GM23338 (cell line): ENCODE measurements around the gene LYZL1. TPM values are rescaled to one million over a fixed set of nuclear protein-coding genes. Genes with fewer than 3 reads are reported as not detected.

Experiments used
- ATAC-seq: fragments of 200-7000 bp; cut with Tn5 transposase; 3 replicates; pipeline ENCODE4 v1.9.1; 2020
- DNase-seq: peaks from one replicate; pipeline ENCODE4 v3.0.0-alpha.2; 2015; ENCODE audit warnings: low spot score
- H2AFZ ChIP-seq: fragments of 200-600 bp; sonication (generic); 2 replicates; pipeline ENCODE4 v1.8.0; 2016; ENCODE audit warnings: antibody characterized with exemption, mild to moderate bottlenecking, moderate library complexity
- H3F3A ChIP-seq: fragments of 200-600 bp; sonication (generic); replicated peaks from 2 replicates; pipeline ENCODE4 v1.8.0; 2017; ENCODE audit warnings: antibody characterized with exemption, mixed run types, low read depth
- H3K27ac ChIP-seq: fragments of 200-600 bp; sonication (generic); 2 replicates; pipeline ENCODE4 v1.6.1; 2016; ENCODE audit warnings: low read depth
- H3K27me3 ChIP-seq: fragments of 200-600 bp; sonication (generic); 2 replicates; pipeline ENCODE4 v1.8.0; 2016; ENCODE audit warnings: mild to moderate bottlenecking, mixed run types, moderate library complexity; ENCODE audit not compliant: insufficient read depth
- H3K36me3 ChIP-seq: fragments of 200-600 bp; sonication (generic); 2 replicates; pipeline ENCODE4 v1.8.0; 2016; ENCODE audit warnings: mild to moderate bottlenecking; ENCODE audit not compliant: insufficient read depth
- H3K4me1 ChIP-seq: fragments of 200-600 bp; sonication (generic); 2 replicates; pipeline ENCODE4 v1.8.0; 2016; ENCODE audit warnings: mild to moderate bottlenecking, moderate library complexity; ENCODE audit not compliant: insufficient read depth
- H3K4me2 ChIP-seq: fragments of 200-600 bp; sonication (generic); 2 replicates; pipeline ENCODE4 v1.7.1; 2017; ENCODE audit warnings: mixed run types
- H3K4me3 ChIP-seq: fragments of 200-600 bp; sonication (generic); 2 replicates; pipeline ENCODE4 v1.6.1; 2016; ENCODE audit warnings: mixed run types
- H3K79me2 ChIP-seq: fragments of 200-600 bp; sonication (generic); replicated peaks from 2 replicates; pipeline ENCODE4 v1.8.0; 2017; ENCODE audit warnings: mild to moderate bottlenecking; ENCODE audit not compliant: insufficient read depth
- H3K9me2 ChIP-seq: fragments of 200-600 bp; sonication (generic); 2 replicates; pipeline ENCODE4 v1.8.0; 2017; ENCODE audit not compliant: insufficient read depth
- H4K20me1 ChIP-seq: fragments of 200-600 bp; sonication (generic); replicated peaks from 2 replicates; pipeline ENCODE4 v1.8.0; 2017; ENCODE audit warnings: mild to moderate bottlenecking; ENCODE audit not compliant: insufficient read depth
- H3K27ac Mint-ChIP-seq: 2 replicates; pipeline ENCODE4 v1.8.0; 2020; ENCODE audit warnings: inconsistent platforms, mild to moderate bottlenecking, moderate library complexity, mixed read lengths
- H3K27me3 Mint-ChIP-seq: 3 replicates; pipeline ENCODE4 v1.8.0; 2022; ENCODE audit warnings: low read depth, mild to moderate bottlenecking, moderate library complexity, mixed read lengths, inconsistent platforms; ENCODE audit not compliant: insufficient read depth, poor library complexity
- H3K36me3 Mint-ChIP-seq: 3 replicates; pipeline ENCODE4 v1.8.0; 2021; ENCODE audit warnings: low read depth, mild to moderate bottlenecking, inconsistent platforms, moderate library complexity, mixed read lengths
- H3K4me1 Mint-ChIP-seq: 3 replicates; pipeline ENCODE4 v1.8.0; 2020; ENCODE audit warnings: mild to moderate bottlenecking, inconsistent platforms, mixed read lengths
- H3K4me3 Mint-ChIP-seq: 3 replicates; pipeline ENCODE4 v1.8.0; 2021; ENCODE audit warnings: moderate library complexity, mild to moderate bottlenecking, inconsistent platforms, mixed read lengths
- H3K9me3 Mint-ChIP-seq: 3 replicates; pipeline ENCODE4 v1.8.0; 2020; ENCODE audit warnings: moderate library complexity, mild to moderate bottlenecking, inconsistent platforms, mixed read lengths
- CREB1 ChIP-seq: fragments of 250-450 bp; sonication (Bioruptor Pico); IDR thresholded peaks from 2 replicates; pipeline ENCODE4 v1.5.0; 2020; ENCODE audit warnings: low read depth, mild to moderate bottlenecking, moderate library complexity
- CTCF ChIP-seq, 2 experiments: fragments of 200-600 bp in 1 of 2; sonication (generic) in 1 of 2; conservative IDR thresholded peaks; 2 replicates each; pipeline versions ENCODE4 v1.5.1 to v1.6.1; 2016 to 2017; ENCODE audit warnings: antibody characterized with exemption in 2 of 2, low read depth in 2 of 2, mild to moderate bottlenecking in 2 of 2, moderate library complexity in 1 of 2
- ETS1 ChIP-seq: IDR thresholded peaks from 2 replicates; pipeline ENCODE4 v1.6.1; 2016; ENCODE audit warnings: antibody characterized with exemption
- EZH2 ChIP-seq: fragments of 200-600 bp; sonication (generic); IDR thresholded peaks from one replicate; pipeline ENCODE4 v1.8.0; 2017; ENCODE audit warnings: antibody characterized with exemption, mild to moderate bottlenecking, low read depth; ENCODE audit not compliant: unreplicated experiment
- EZH2phosphoT487 ChIP-seq: fragments of 200-600 bp; sonication (generic); IDR thresholded peaks from one replicate; pipeline ENCODE4 v1.8.1; 2018; ENCODE audit warnings: antibody characterized with exemption; ENCODE audit not compliant: unreplicated experiment
- JUNB ChIP-seq: IDR thresholded peaks from one replicate; pipeline ENCODE4 v1.6.1; 2016; ENCODE audit warnings: antibody characterized with exemption; ENCODE audit not compliant: unreplicated experiment
- NANOG ChIP-seq: IDR thresholded peaks from 2 replicates; pipeline ENCODE4 v1.6.1; 2016; ENCODE audit warnings: antibody characterized with exemption, borderline replicate concordance
- POLR2AphosphoS5 ChIP-seq: IDR thresholded peaks from 2 replicates; pipeline ENCODE4 v1.6.1; 2016; ENCODE audit warnings: antibody characterized with exemption, low read depth
- REST ChIP-seq: IDR thresholded peaks from one replicate; pipeline ENCODE4 v1.6.1; 2018; ENCODE audit warnings: antibody characterized with exemption; ENCODE audit not compliant: unreplicated experiment
- STAT1 ChIP-seq: IDR thresholded peaks from one replicate; pipeline ENCODE4 v1.6.1; 2016; ENCODE audit warnings: antibody characterized with exemption; ENCODE audit not compliant: unreplicated experiment
- ZNF114 ChIP-seq: fragments of 250-450 bp; sonication (Bioruptor Pico); IDR thresholded peaks from 2 replicates; pipeline ENCODE4 v1.5.0; 2020; ENCODE audit warnings: mild to moderate bottlenecking, moderate library complexity
- ZNF331 ChIP-seq: fragments of 250-450 bp; sonication (Bioruptor Pico); IDR thresholded peaks from 2 replicates; pipeline ENCODE4 v1.5.0; 2020; ENCODE audit warnings: low read depth, mild to moderate bottlenecking, moderate library complexity
- ZNF462 ChIP-seq: fragments of 250-450 bp; sonication (Bioruptor Pico); IDR thresholded peaks from 2 replicates; pipeline ENCODE4 v1.5.0; 2020; ENCODE audit warnings: mild to moderate bottlenecking, moderate library complexity
- polyA plus RNA-seq: library from polyadenylated mRNA; unstranded; fragments of >200 nt; fragmentation: Nextera tagmentation; extraction: Ambion mirVana; gene quantifications from 2 replicates; pipeline ENCODE4 v1.2.1, GENCODE V29; 2016
- total RNA-seq: library from RNA; depleted of rRNA; stranded (reverse); fragments of >200 nt; shearing (Covaris generic); gene quantifications from 2 replicates; pipeline ENCODE4 v1.2.3, GENCODE V29; 2014

Gene LYZL1
- total and polyA plus RNA-seq, 2 experiments from 2014 or later: not detected

- Histone ChIP-seq H3K27me3 (no peaks in the 10 kb centered on the region), H3K27ac (no peak overlapping the region), H4K20me1 (no peaks in the 10 kb centered on the region), H2AFZ (no peak overlapping the region), H3K9me2 (peaks cover 5% of the 10 kb centered on the region; the same call in 1 of the 2 replicates), H3K36me3 (no peaks in the 10 kb centered on the region), H3F3A (no peaks in the 10 kb centered on the region), H3K4me1 (no peaks in the 10 kb centered on the region), H3K79me2 (no peaks in the 10 kb centered on the region), H3K4me3 (no peak overlapping the region), H3K4me2 (no peak overlapping the region)
- H3K27ac Mint-ChIP-seq: no peak overlapping the region
- H3K4me3 Mint-ChIP-seq: no peak overlapping the region
- H3K27me3 Mint-ChIP-seq: peaks cover 4% of the 10 kb centered on the region
- no peak for TF ChIP-seq POLR2AphosphoS5
- no peak for TF ChIP-seq ETS1
- no peak for TF ChIP-seq ZNF462
- TF ChIP-seq JUNB: no peak
- TF ChIP-seq NANOG: no peak
- no peak for TF ChIP-seq EZH2phosphoT487
- no peak for TF ChIP-seq ZNF114 (CRISPR knock-in tag)
- no peak for TF ChIP-seq ZNF331 (CRISPR knock-in tag)
- TF ChIP-seq EZH2: no peak
- TF ChIP-seq CTCF (conservative IDR thresholded peaks at IDR 0.05; ENCODE audit: low read depth in 2 of 2): no peak
- no peak for TF ChIP-seq REST
- no peak for TF ChIP-seq STAT1
- no peak for TF ChIP-seq CREB1
- no peak for ATAC-seq
- no peak for DNase-seq
- no peaks in the 10 kb centered on the region for H3K36me3 Mint-ChIP-seq
- H3K4me1 Mint-ChIP-seq: no peaks in the 10 kb centered on the region
- no peaks in the 10 kb centered on the region; the same call in 2 of the 3 replicates for H3K9me3 Mint-ChIP-seq
These were observed 64.4 kb downstream of the LYZL1 start for GRCh38 chr10:29353305-29353704.
